Panc1 (cell line): ENCODE results near the gene INSIG2. TPM values are rescaled to one million over a fixed set of nuclear protein-coding genes. Genes with fewer than 3 reads are reported as not detected.

ENCODE experiments used
- ATAC-seq: fragments of 200-7000 bp; cut with Tn5 transposase; 2 replicates; pipeline ENCODE4 v1.9.1; 2020; ENCODE audit warnings: mild to moderate bottlenecking, moderate library complexity
- BruUV-seq: library from RNA; stranded (reverse); fragments of 400-500 nt; replicated peaks from 2 replicates; lab custom pipeline; 2021; lab: Mats Ljungman, UMichigan
- CTCF ChIA-PET: fragments of 300-600 bp; sonication (Branson Sonifier 250); formaldehyde crosslinking; loops from one replicate; lab custom pipeline; 2022; ENCODE audit warnings: antibody characterized with exemption; lab: Charles Lee
- POLR2A ChIA-PET: fragments of 300-600 bp; sonication (Branson Sonifier 250); formaldehyde crosslinking; loops from one replicate; lab custom pipeline; 2022; ENCODE audit warnings: antibody characterized with exemption; lab: Charles Lee
- DNase-seq: peaks from one replicate; pipeline ENCODE4 v3.0.0-alpha.2; 2010; ENCODE audit warnings: low read depth, low spot score
- H3K27ac ChIP-seq: 2 replicates; pipeline ENCODE4 v1.5.1; 2011; ENCODE audit warnings: mild to moderate bottlenecking, low read length, inconsistent platforms
- H3K27me3 ChIP-seq: fragments of 200-500 bp; sonication (Bioruptor generic); 2 replicates; pipeline ENCODE4 v1.6.0; 2014; ENCODE audit warnings: low read length, inconsistent platforms; ENCODE audit not compliant: control insufficient read depth, insufficient read depth
- H3K36me3 ChIP-seq: fragments of 200-500 bp; sonication (Bioruptor generic); 2 replicates; pipeline ENCODE4 v1.5.1; 2014; ENCODE audit warnings: inconsistent platforms, mild to moderate bottlenecking, low read length, moderate library complexity; ENCODE audit not compliant: control insufficient read depth, insufficient read depth
- H3K4me1 ChIP-seq: 2 replicates; pipeline ENCODE4 v1.5.1; 2011; ENCODE audit warnings: inconsistent platforms, mild to moderate bottlenecking, low read length, moderate library complexity; ENCODE audit not compliant: control insufficient read depth, insufficient read depth
- H3K4me3 ChIP-seq, 2 experiments: 2 replicates each; pipeline ENCODE4 v1.5.1; 2011 to 2012; ENCODE audit warnings: low read depth in 2 of 2, low read length in 2 of 2, mild to moderate bottlenecking in 2 of 2, inconsistent platforms in 1 of 2, moderate library complexity in 1 of 2
- H3K9me3 ChIP-seq: fragments of 200-500 bp; sonication (Bioruptor generic); 2 replicates; pipeline ENCODE4 v1.5.1; 2014; ENCODE audit warnings: low read depth, mild to moderate bottlenecking, inconsistent platforms, low read length, moderate library complexity; ENCODE audit not compliant: control insufficient read depth, insufficient read depth
- CTCF ChIP-seq: fragments of 450-650 bp; IDR thresholded peaks from 2 replicates; pipeline ENCODE4 v1.5.1; 2017; ENCODE audit warnings: mild to moderate bottlenecking
- POLR2AphosphoS5 ChIP-seq: IDR thresholded peaks from 2 replicates; pipeline ENCODE4 v1.6.1; 2012; ENCODE audit warnings: mild to moderate bottlenecking, low read depth, low read length, moderate library complexity
- SIN3A ChIP-seq: IDR thresholded peaks from 2 replicates; pipeline ENCODE4 v1.6.1; 2012; ENCODE audit warnings: low read depth, mild to moderate bottlenecking, low read length, moderate library complexity, borderline replicate concordance; ENCODE audit not compliant: insufficient read depth
- TCF7L2 ChIP-seq: IDR thresholded peaks from 2 replicates; pipeline ENCODE4 v1.6.1; 2011; ENCODE audit warnings: mild to moderate bottlenecking, low read depth, low read length, inconsistent platforms
- in situ Hi-C: cut with HindIII; loops from 2 replicates; pipeline ENCODE4 v1.10.0; 2016; ENCODE audit warnings: low sequenced_read_pairs, low pct_unique_long_range_greater_than_20kb
- intact Hi-C: fragments of 100-400 bp; cut with micrococcal nuclease; formaldehyde crosslinking; loops from one replicate; pipeline ENCODE4 v1.10.0; 2022; ENCODE audit not compliant: unreplicated experiment
- total RNA-seq: library from RNA; stranded (reverse); gene quantifications from one replicate; pipeline ENCODE4 v1.2.1, GENCODE V29; 2021; ENCODE audit not compliant: unreplicated experiment
- TF ChIP-seq, protein P1 (sequence below), 2 experiments: IDR thresholded peaks; 2 replicates each; pipeline ENCODE4 v1.6.1; 2011 to 2012; ENCODE audit warnings: low read depth in 2 of 2, control low read depth in 1 of 2, low read length in 1 of 2, mild to moderate bottlenecking in 1 of 2, moderate library complexity in 1 of 2; ENCODE audit not compliant: insufficient read depth in 1 of 2

The INSIG2 gene
- total RNA-seq, 1 experiment from 2014 or later: 9.9 TPM

GRCh38 chr2:118089139-118089800 lies 999 bp downstream of the INSIG2 start:
- H3K4me1 ChIP-seq: peaks cover 4% of the 10 kb centered on the region; the same call in 1 of the 2 replicates
- DNase-seq: no peak
- intact Hi-C loops: no loop called here
- H3K36me3 ChIP-seq: no peaks in the 10 kb centered on the region; the same call in 1 of the 2 replicates
- H3K27ac ChIP-seq: peak overlapping the region; percentile 63
- ATAC-seq: peak; percentile 59; the same call in 1 of the 2 replicates
- TF ChIP-seq, protein P1, sequence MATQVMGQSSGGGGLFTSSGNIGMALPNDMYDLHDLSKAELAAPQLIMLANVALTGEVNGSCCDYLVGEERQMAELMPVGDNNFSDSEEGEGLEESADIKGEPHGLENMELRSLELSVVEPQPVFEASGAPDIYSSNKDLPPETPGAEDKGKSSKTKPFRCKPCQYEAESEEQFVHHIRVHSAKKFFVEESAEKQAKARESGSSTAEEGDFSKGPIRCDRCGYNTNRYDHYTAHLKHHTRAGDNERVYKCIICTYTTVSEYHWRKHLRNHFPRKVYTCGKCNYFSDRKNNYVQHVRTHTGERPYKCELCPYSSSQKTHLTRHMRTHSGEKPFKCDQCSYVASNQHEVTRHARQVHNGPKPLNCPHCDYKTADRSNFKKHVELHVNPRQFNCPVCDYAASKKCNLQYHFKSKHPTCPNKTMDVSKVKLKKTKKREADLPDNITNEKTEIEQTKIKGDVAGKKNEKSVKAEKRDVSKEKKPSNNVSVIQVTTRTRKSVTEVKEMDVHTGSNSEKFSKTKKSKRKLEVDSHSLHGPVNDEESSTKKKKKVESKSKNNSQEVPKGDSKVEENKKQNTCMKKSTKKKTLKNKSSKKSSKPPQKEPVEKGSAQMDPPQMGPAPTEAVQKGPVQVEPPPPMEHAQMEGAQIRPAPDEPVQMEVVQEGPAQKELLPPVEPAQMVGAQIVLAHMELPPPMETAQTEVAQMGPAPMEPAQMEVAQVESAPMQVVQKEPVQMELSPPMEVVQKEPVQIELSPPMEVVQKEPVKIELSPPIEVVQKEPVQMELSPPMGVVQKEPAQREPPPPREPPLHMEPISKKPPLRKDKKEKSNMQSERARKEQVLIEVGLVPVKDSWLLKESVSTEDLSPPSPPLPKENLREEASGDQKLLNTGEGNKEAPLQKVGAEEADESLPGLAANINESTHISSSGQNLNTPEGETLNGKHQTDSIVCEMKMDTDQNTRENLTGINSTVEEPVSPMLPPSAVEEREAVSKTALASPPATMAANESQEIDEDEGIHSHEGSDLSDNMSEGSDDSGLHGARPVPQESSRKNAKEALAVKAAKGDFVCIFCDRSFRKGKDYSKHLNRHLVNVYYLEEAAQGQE (IDR thresholded peaks at IDR 0.05; ENCODE audit: insufficient read depth in 1 of 2, low read depth in 2 of 2, low read length in 1 of 2): no peak
- TF ChIP-seq CTCF (peak; percentile 19), TCF7L2 (no peak), SIN3A (no peak)
- H3K4me3 ChIP-seq: peak overlapping the region; percentile 61 to 90
- BruUV-seq: TSS peak; percentile 67
- in situ Hi-C loops: no loop called here
- POLR2A ChIA-PET: no interaction called here
- peaks cover 9% of the 10 kb centered on the region for H3K27me3 ChIP-seq
- CTCF ChIA-PET: no interaction called here
- no peaks in the 10 kb centered on the region for H3K9me3 ChIP-seq

- intact Hi-C loops: no loop called here
- in situ Hi-C loops: no loop called here
- no peak for DNase-seq
- Histone ChIP-seq H3K27ac (no peak overlapping the region), H3K36me3 (no peaks in the 10 kb centered on the region; the same call in 1 of the 2 replicates), H3K4me3 (no peak overlapping the region), H3K27me3 (peaks cover 3% of the 10 kb centered on the region; the same call in 1 of the 2 replicates), H3K4me1 (peaks cover 4% of the 10 kb centered on the region; the same call in 1 of the 2 replicates), H3K9me3 (no peaks in the 10 kb centered on the region)
- no peak for ATAC-seq
- ChIA-PET CTCF (no interaction called here), POLR2A (no interaction called here)
- no peak for TF ChIP-seq SIN3A
- no peak for TF ChIP-seq POLR2AphosphoS5
- TF ChIP-seq CTCF: no peak
- TF ChIP-seq, protein P1 (IDR thresholded peaks at IDR 0.05; ENCODE audit: insufficient read depth in 1 of 2, low read depth in 2 of 2, low read length in 1 of 2): no peak
- BruUV-seq: no TSS peak
Measured at GRCh38 chr2:118090387-118091139, 2.3 kb downstream of the INSIG2 start.
